Measurements from ENCODE around the gene MUC6.
"Not testable (repeated sequence)": the region's sequence is repeated elsewhere in the genome, so short reads cannot be mapped to it uniquely, and the experiment has no call there.

The MUC6 gene

GRCh38 chr11:986270-986951 lies 50.1 kb downstream of the MUC6 start:
- no peak for DNase-seq (ENCODE audit: low read depth)

GRCh38 chr11:985848-986247 lies 50.7 kb downstream of the MUC6 start:
- DNase-seq (ENCODE audit: low read depth), result no peak

- DNase-seq (ENCODE audit: low read depth), result no peak
These were observed 51.1 kb downstream of the MUC6 start for GRCh38 chr11:985406-985805.

- no peak for DNase-seq (ENCODE audit: low read depth)
These were observed 52.0 kb downstream of the MUC6 start for GRCh38 chr11:984546-984945.

- DNase-seq (ENCODE audit: low read depth), result no peak
These were observed 54.8 kb downstream of the MUC6 start for GRCh38 chr11:981764-982163.

GRCh38 chr11:980438-981357 lies 55.8 kb downstream of the MUC6 start:
- no peak for DNase-seq (ENCODE audit: low read depth)

GRCh38 chr11:978781-979180 lies 57.7 kb downstream of the MUC6 start:
- DNase-seq (ENCODE audit: low read depth), result no peak

GRCh38 chr11:977830-978720 lies 58.4 kb downstream of the MUC6 start:
- no peak for DNase-seq (ENCODE audit: low read depth)

GRCh38 chr11:976431-977160 lies 59.9 kb downstream of the MUC6 start:
- DNase-seq (ENCODE audit: low read depth), result no peak

GRCh38 chr11:975827-976226 lies 60.7 kb downstream of the MUC6 start:
- no peak for DNase-seq (ENCODE audit: low read depth)

- DNase-seq (ENCODE audit: low read depth), result not testable (repeated sequence)
These were observed 61.1 kb downstream of the MUC6 start for GRCh38 chr11:975376-975775.

GRCh38 chr11:973237-973636 lies 63.3 kb downstream of the MUC6 start:
- no peak for DNase-seq (ENCODE audit: low read depth)

GRCh38 chr11:972523-973211 lies 63.9 kb downstream of the MUC6 start:
- DNase-seq (ENCODE audit: low read depth), result no peak

GRCh38 chr11:971731-972365 lies 64.7 kb downstream of the MUC6 start:
- DNase-seq (ENCODE audit: low read depth), result no peak

- DNase-seq (ENCODE audit: low read depth), result no peak
These were observed 65.3 kb downstream of the MUC6 start for GRCh38 chr11:971092-971690.

- DNase-seq (ENCODE audit: low read depth), result no peak
These were observed 66.1 kb downstream of the MUC6 start for GRCh38 chr11:970319-970871.

- no peak for DNase-seq (ENCODE audit: low read depth)
These were observed 66.8 kb downstream of the MUC6 start for GRCh38 chr11:969651-970205.

GRCh38 chr11:968822-969221 lies 67.7 kb downstream of the MUC6 start:
- DNase-seq (ENCODE audit: low read depth), result no peak

- no peak for DNase-seq (ENCODE audit: low read depth)
These were observed 68.3 kb downstream of the MUC6 start for GRCh38 chr11:967995-968751.

Measured in activated T-helper 9 cell treated with anti-CD3 and anti-CD28 coated beads, Interleukin-2, amount 50 U/mL, for 16 hours (primary cell).